Dermis blood vessel endothelial cell (primary cell): ENCODE data around the gene SOAT1. TPM values are rescaled to one million over a fixed set of nuclear protein-coding genes. Genes with fewer than 3 reads are reported as not detected.
A peak's percentile ranks its signal among the peaks of the same experiment; 100 is the strongest.
"Not testable (repeated sequence)": the region's sequence is repeated elsewhere in the genome, so short reads cannot be mapped to it uniquely, and the experiment has no call there.

ENCODE experiments used
- DNase-seq: peaks from one replicate; pipeline ENCODE4 v3.0.0; 2010
- total RNA-seq: library from RNA; depleted of rRNA; stranded (reverse); fragments of >200 nt; gene quantifications from 2 replicates; pipeline ENCODE4 v1.2.3, GENCODE V29; 2014

SOAT1 gene
- total RNA-seq, 1 donor from 2014 or later = 15.1 TPM

GRCh38 chr1:179365342-179366092 lies 71.9 kb downstream of the SOAT1 start, which contains the start of gene AXDND1:
TSS of gene AXDND1 (plus strand) at chr1:179365971. CDS start at chr1:179366510, 539 bp downstream.
- DNase-seq = peak; percentile 90

- DNase-seq = peak; percentile 35
Observed at GRCh38 chr1:179366093-179366800, 72.7 kb downstream of the SOAT1 start.

- peak; percentile 83 for DNase-seq
Observed at GRCh38 chr1:179369751-179370341, 76.2 kb downstream of the SOAT1 start.

DNA sequence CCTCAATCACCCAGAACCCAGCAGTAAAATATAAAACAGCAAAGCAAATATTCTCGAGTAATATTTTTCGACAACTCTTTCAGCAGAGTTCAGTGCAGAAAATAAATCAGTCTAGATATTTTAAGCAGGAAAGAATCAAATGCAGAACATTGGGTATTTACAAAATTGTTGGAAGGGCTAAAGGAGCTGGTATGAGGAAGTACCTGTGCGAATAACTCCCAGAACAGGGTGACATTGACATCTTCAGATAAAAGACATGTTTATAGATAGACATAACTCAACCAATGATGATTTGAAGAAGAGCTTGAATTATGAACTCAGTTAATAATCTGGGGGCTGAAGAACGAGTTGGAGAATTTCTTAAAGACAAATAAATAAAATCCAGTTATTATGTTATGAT lies 78.6 kb downstream of the SOAT1 start:
- no peak for DNase-seq

DNA sequence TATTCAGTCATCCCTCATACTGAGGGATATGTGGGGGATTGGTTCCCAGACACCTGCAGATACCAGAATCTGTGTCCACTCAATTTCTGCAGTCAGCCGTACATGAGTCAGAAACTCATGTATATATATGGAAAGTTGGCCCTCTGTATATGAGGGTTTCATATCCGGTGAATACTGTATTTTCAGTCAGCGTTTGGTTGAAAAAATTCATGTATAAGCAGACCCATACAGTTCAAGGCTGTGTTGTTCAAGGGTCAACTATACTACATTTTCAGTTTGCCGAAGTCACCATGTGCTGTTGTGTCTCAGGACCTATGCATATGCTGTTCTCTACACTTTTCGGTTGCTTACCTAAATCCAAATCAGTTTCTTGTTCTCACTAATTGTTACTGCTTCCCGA lies 82.6 kb downstream of the SOAT1 start:
- no peak for DNase-seq

- DNase-seq = no peak
Observed at GRCh38 chr1:179380299-179380698, 86.7 kb downstream of the SOAT1 start.

DNA sequence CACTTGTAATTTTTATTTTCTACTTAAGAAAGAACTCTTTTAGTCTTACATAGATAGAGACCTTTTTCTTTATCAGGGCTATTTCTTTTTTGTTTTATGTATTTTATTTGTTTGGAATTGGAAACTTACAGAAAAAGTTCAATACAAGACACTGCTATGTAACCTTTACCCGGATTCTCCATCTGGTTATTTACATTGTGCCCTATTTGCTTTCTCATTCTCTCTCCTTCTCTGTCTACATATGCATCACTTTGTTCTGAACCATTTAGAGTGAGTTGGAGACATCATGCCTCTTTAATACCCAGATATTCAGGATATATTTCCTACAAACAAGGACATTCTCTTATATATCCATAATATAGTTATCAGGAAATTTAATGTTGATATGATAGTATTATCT lies 90.4 kb downstream of the SOAT1 start:
- DNase-seq = no peak

- DNase-seq = no peak
Observed at GRCh38 chr1:179385510-179385909, 91.9 kb downstream of the SOAT1 start.

- no peak for DNase-seq
Observed at GRCh38 chr1:179393721-179394120, 100.1 kb downstream of the SOAT1 start.

DNA sequence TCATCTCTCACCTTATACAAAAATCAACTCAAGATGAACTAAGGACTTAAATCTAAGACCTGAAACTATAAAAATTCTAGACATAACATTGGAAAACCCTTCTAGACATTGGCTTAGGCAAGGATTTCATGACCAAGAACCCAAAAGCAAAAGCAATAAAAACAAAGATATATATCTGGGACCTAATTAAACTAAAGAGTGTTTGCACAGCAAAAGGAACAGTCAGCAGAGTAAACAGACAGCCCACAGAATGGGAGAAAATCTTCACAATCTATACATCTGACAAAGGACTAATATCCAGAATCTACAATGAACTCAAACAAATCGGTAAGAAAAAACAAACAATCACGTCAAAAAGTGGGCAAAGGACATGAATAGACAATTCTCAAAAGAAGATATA lies 105.8 kb downstream of the SOAT1 start:
- not testable (repeated sequence) for DNase-seq

Other genes with a start within 250 kb of the SOAT1 start
- gene TOR3A, start 211.7 kb upstream of the SOAT1 start, total RNA-seq = 36.4 and 40.5 TPM in 2 replicates
- gene ABL2, start 64.1 kb upstream of the SOAT1 start, total RNA-seq = 77.1 and 80.7 TPM in 2 replicates
- 0.34 TPM in 1 of 2 replicates, not detected in the other for gene AXDND1, start 72.2 kb downstream of the SOAT1 start, total RNA-seq